Measurements from ENCODE around the gene RELB. TPM values are rescaled to one million over a fixed set of nuclear protein-coding genes. Genes with fewer than 3 reads are reported as not detected.
"Not testable (repeated sequence)": the region's sequence is repeated elsewhere in the genome, so short reads cannot be mapped to it uniquely, and the experiment has no call there.

Gene RELB
- total RNA-seq, 1 donor from 2014 or later: 2.9 TPM

DNA sequence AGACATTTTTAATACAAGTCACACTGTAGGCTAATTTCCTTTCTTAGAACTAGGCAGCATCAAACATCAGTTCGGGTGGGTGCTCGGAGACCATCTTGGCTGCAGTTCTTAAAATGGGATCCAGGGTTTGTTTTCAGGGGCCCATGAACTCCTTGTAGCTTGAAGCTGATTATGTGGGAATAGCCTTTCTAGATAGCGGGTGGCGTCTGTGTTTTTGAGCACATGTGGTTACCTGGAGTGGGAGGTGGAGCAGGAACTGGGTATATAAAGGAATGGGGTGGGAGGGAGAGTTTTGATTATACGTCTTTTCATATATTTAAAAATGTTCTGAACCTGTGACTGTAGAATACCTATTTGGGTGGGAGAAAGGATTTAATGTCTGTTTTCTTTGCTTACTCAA is 33.1 kb upstream of the RELB start:
- intact Hi-C loops (cut with DNase I): no loop called here
- no peaks in the 10 kb centered on the region for H3K27me3 ChIP-seq
- H3K4me1 ChIP-seq: no peaks in the 10 kb centered on the region
- no peak overlapping the region for H3K27ac ChIP-seq
- no peak for DNase-seq (ENCODE audit: extremely low spot score in 2 of 2)
- no peaks in the 10 kb centered on the region for H3K9me3 ChIP-seq
- H3K4me3 ChIP-seq: no peak overlapping the region
- peaks cover 0 to 21% of the 10 kb centered on the region in 2 donors for H3K36me3 ChIP-seq
- TF ChIP-seq, protein P1, sequence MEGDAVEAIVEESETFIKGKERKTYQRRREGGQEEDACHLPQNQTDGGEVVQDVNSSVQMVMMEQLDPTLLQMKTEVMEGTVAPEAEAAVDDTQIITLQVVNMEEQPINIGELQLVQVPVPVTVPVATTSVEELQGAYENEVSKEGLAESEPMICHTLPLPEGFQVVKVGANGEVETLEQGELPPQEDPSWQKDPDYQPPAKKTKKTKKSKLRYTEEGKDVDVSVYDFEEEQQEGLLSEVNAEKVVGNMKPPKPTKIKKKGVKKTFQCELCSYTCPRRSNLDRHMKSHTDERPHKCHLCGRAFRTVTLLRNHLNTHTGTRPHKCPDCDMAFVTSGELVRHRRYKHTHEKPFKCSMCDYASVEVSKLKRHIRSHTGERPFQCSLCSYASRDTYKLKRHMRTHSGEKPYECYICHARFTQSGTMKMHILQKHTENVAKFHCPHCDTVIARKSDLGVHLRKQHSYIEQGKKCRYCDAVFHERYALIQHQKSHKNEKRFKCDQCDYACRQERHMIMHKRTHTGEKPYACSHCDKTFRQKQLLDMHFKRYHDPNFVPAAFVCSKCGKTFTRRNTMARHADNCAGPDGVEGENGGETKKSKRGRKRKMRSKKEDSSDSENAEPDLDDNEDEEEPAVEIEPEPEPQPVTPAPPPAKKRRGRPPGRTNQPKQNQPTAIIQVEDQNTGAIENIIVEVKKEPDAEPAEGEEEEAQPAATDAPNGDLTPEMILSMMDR (IDR thresholded peaks at IDR 0.05): no peak
- TF ChIP-seq POLR2A (IDR thresholded peaks at IDR 0.05) (no peak), POLR2AphosphoS5 (IDR thresholded peaks at IDR 0.05; ENCODE audit: insufficient read depth in 1 of 2, low read depth in 1 of 2) (no peak)

DNA sequence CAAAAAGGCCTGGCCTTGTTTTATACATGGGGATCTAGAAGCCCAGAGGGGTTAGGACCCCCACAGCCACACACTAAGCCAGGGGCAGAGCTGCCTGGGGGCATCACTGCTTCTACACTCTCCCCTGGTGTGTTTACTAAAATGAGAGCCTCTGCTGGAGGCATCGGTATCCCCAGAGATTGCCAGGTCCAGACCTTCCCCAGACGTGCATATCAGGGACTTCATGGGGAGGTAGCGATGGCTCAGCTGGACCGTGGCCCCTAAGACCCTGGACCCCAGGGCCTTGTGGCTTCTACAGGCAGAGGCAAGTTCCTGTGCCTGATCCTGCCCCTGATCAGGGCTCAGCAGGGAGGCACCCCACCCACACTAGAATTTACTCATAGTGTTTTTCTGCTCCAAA is 32.6 kb upstream of the RELB start:
- Histone ChIP-seq H3K4me1 (no peaks in the 10 kb centered on the region), H3K9me3 (no peaks in the 10 kb centered on the region), H3K4me3 (no peak overlapping the region), H3K27me3 (no peaks in the 10 kb centered on the region), H3K36me3 (peaks cover 0 to 21% of the 10 kb centered on the region in 2 donors), H3K27ac (no peak overlapping the region)
- DNase-seq (ENCODE audit: extremely low spot score in 2 of 2): no peak
- intact Hi-C loops (cut with DNase I): no loop called here
- TF ChIP-seq, protein P1 (IDR thresholded peaks at IDR 0.05): no peak
- TF ChIP-seq POLR2AphosphoS5 (IDR thresholded peaks at IDR 0.05; ENCODE audit: insufficient read depth in 1 of 2, low read depth in 1 of 2): no peak
- TF ChIP-seq POLR2A (IDR thresholded peaks at IDR 0.05): no peak

DNA sequence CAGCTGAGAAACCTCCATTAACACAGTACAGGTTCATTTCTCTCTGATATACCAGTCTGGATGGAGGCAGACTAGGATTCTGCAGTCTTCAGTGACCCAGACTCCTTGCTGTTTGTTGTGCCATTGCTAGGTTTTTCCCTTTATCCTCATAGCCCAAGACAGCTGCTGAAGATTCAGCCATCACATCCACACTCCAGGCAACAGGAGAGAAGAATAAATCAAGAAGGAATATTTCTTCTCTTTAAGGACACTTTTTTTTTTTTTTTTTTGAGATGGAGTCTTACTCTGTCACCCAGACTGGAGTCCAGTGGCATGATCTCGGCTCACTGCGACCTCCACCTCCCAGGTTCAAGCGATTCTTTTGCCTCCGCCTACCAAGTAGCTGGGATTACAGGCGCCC is 31.8 kb upstream of the RELB start:
- H3K9me3 ChIP-seq: no peaks in the 10 kb centered on the region
- H3K4me3 ChIP-seq: no peak overlapping the region
- DNase-seq (ENCODE audit: extremely low spot score in 2 of 2): no peak
- H3K27ac ChIP-seq: no peak overlapping the region
- no peak for TF ChIP-seq POLR2AphosphoS5 (IDR thresholded peaks at IDR 0.05; ENCODE audit: insufficient read depth in 1 of 2, low read depth in 1 of 2)
- TF ChIP-seq, protein P1 (IDR thresholded peaks at IDR 0.05): no peak
- TF ChIP-seq POLR2A (IDR thresholded peaks at IDR 0.05): no peak
- no peaks in the 10 kb centered on the region for H3K27me3 ChIP-seq
- H3K36me3 ChIP-seq: peaks cover 0 to 28% of the 10 kb centered on the region in 2 donors
- H3K4me1 ChIP-seq: no peaks in the 10 kb centered on the region
- intact Hi-C loops (cut with DNase I): no loop called here

DNA sequence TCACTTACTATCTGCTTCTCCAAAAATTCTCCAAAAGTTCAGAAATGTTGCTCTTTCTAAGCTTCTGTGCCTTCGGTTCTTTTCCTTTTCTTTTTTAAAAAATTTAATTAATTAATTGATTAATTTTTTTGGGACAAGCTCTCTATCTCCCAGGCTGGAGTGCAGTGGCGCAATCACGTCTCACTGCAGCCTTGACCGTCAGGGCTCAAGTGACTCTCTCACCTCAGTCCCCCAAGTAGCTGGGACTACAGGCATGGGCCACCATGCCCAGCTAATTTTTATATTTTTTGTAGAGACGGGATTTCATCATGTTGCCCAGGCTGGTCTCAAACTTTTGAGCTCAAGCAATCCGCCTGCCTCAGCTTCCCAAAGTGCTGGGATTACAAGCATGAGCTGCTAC is 29.8 kb upstream of the RELB start:
- H3K4me3 ChIP-seq; H3K27ac ChIP-seq; H3K27me3 ChIP-seq; DNase-seq (ENCODE audit: extremely low spot score in 2 of 2); H3K9me3 ChIP-seq; H3K4me1 ChIP-seq; intact Hi-C loops (cut with DNase I): not testable (repeated sequence)
- peaks cover 0 to 44% of the 10 kb centered on the region in 2 donors for H3K36me3 ChIP-seq

- Histone ChIP-seq H3K9me3 (no peaks in the 10 kb centered on the region), H3K36me3 (peaks cover 0 to 48% of the 10 kb centered on the region in 2 donors), H3K4me3 (no peak overlapping the region), H3K27me3 (no peaks in the 10 kb centered on the region), H3K4me1 (no peaks in the 10 kb centered on the region), H3K27ac (no peak overlapping the region)
- TF ChIP-seq, protein P1 (IDR thresholded peaks at IDR 0.05): no peak
- TF ChIP-seq POLR2AphosphoS5 (IDR thresholded peaks at IDR 0.05; ENCODE audit: insufficient read depth in 1 of 2, low read depth in 1 of 2): no peak
- TF ChIP-seq POLR2A (IDR thresholded peaks at IDR 0.05): no peak
- intact Hi-C loops (cut with DNase I): no loop called here
- no peak for DNase-seq (ENCODE audit: extremely low spot score in 2 of 2)
Observed at GRCh38 chr19:44972802-44973201, 28.5 kb upstream of the RELB start.

All from vagina (tissue), 2 donors.